Measurements from ENCODE around the gene VDR.

DNA sequence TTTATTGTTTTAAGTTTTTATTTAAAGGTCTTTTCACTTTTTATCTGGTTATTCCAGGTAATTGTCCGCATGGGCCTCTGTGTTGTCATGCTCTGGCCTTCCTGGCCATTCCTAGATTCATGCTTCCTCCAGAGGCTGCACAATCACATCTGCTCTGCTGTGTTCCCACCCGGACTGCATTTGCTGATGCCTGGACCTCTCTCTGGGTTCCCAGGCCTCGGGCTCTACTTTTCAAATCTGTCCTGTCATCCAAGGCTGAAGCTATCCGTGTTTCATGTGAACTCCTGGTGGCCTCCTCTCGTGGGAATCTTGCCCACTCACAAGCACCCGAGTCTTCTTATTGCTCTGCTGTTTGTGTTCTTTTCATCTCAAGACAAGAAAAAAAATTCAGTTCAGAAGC lies 16.1 kb upstream of the VDR start:
- TF ChIP-seq CTCF (conservative IDR thresholded peaks at IDR 0.05; ENCODE audit: low read length) (no peak), EZH2phosphoT487 (IDR thresholded peaks at IDR 0.05; ENCODE audit: borderline replicate concordance) (no peak)

All from Loucy (cell line).